K562 (cell line): ENCODE measurements around the gene ARL6IP4. TPM values are rescaled to one million over a fixed set of nuclear protein-coding genes. Genes with fewer than 3 reads are reported as not detected.

Experiments
- BRF2 ChIP-seq: IDR thresholded peaks from 3 replicates; pipeline ENCODE4 v1.6.1; 2011; ENCODE audit warnings: borderline replicate concordance, mild to moderate bottlenecking; ENCODE audit not compliant: insufficient read length, insufficient read depth
- NCOR1 ChIP-seq: fragments of 450-650 bp; IDR thresholded peaks from 2 replicates; pipeline ENCODE4 v1.6.1; 2016; ENCODE audit warnings: mild to moderate bottlenecking, moderate library complexity
- POLR3A ChIP-seq: IDR thresholded peaks from 2 replicates; pipeline ENCODE4 v1.6.1; 2011; ENCODE audit warnings: borderline replicate concordance, mild to moderate bottlenecking, moderate library complexity; ENCODE audit not compliant: insufficient read length, insufficient read depth; ENCODE audit errors: extremely low read depth
- RBM15 ChIP-seq: fragments of 200-400 bp; formaldehyde crosslinking; IDR thresholded peaks from 2 replicates; pipeline ENCODE4 v1.6.1; 2018; ENCODE audit warnings: mild to moderate bottlenecking, low read length, moderate library complexity; ENCODE audit not compliant: insufficient read depth
- TFE3 ChIP-seq: fragments of 450-650 bp; formaldehyde crosslinking; IDR thresholded peaks from 2 replicates; pipeline ENCODE4 v1.4.0; 2020; ENCODE audit warnings: mild to moderate bottlenecking, mixed read lengths
- TRIM24 ChIP-seq, 2 experiments: fragments of 450-650 bp; IDR thresholded peaks; 2 replicates each; pipeline ENCODE4 v1.6.1; 2016
- ZC3H4 ChIP-seq: sonication (generic); formaldehyde crosslinking; IDR thresholded peaks from 2 replicates; pipeline ENCODE4 v1.9.0; 2021; ENCODE audit warnings: missing genetic modification reagents, borderline replicate concordance
- ZNF699 ChIP-seq: fragments of 250-450 bp; sonication (Bioruptor Pico); IDR thresholded peaks from 2 replicates; pipeline ENCODE4 v1.8.0; 2021; ENCODE audit warnings: mild to moderate bottlenecking, moderate library complexity; ENCODE audit not compliant: insufficient replicate concordance
- ZNF764 ChIP-seq: fragments of 250-450 bp; sonication (Bioruptor Pico); IDR thresholded peaks from 2 replicates; pipeline ENCODE4 v1.4.0; 2020; ENCODE audit warnings: low read depth, mild to moderate bottlenecking, moderate library complexity
- polyA plus RNA-seq, 8 experiments: library from polyadenylated mRNA; depleted of rRNA in 4 of 8; stranded (reverse) in 5 of 8; unstranded in 3 of 8; fragments of >200 nt; fragmentation: Nextera tagmentation in 2 of 8; fragmentation: Illumina TruSeq in 1 of 8; extraction: Ambion mirVana in 2 of 8; extraction: Trizol in 1 of 8; gene quantifications; 2 replicates each; pipeline versions ENCODE4 v1.2.1 to v1.2.3, GENCODE V29; 2011 to 2014; ENCODE audit warnings: inconsistent platforms in 1 of 8, missing spikeins in 1 of 8
- total RNA-seq, 7 experiments: library from RNA; depleted of rRNA in 6 of 7; stranded (reverse); fragments of >200 nt in 6 of 7; fragmentation: Illumina TruSeq in 2 of 7; extraction: Trizol in 2 of 7; gene quantifications; 2 replicates each; pipeline versions ENCODE4 v1.2.1 to v1.2.3, GENCODE V29; 2011 to 2021; ENCODE audit warnings: low replicate concordance in 1 of 7

ARL6IP4 gene
- total and polyA plus RNA-seq, 9 of the 15 experiments (the other 6 are each of a cell fraction or from before 2014, with no cell fraction given): 2.4 to 255 (median 151) TPM

GRCh38 chr12:122990561-122990960, 10.1 kb downstream of the ARL6IP4 start (continued):
- TF ChIP-seq TFE3: no peak
- no peak for TF ChIP-seq POLR3A
- TF ChIP-seq RBM15: no peak
- TF ChIP-seq ZC3H4 (CRISPR knock-in tag): no peak
- TF ChIP-seq BRF2: no peak
- no peak for TF ChIP-seq NCOR1
- no peak for TF ChIP-seq ZNF764 (CRISPR knock-in tag)
- no peak for TF ChIP-seq ZNF699
- TF ChIP-seq TRIM24 (IDR thresholded peaks at IDR 0.05): no peak
- TF ChIP-seq, all 486 proteins: peak for 0
